GM12878 (cell line): ENCODE results near the gene MGAT4B. TPM values are rescaled to one million over a fixed set of nuclear protein-coding genes. Genes with fewer than 3 reads are reported as not detected.

Experiments used
- ATAC-seq: fragments of 200-7000 bp; cut with Tn5 transposase; 3 replicates; pipeline ENCODE4 v1.9.1; 2020; ENCODE audit warnings: mild to moderate bottlenecking, moderate library complexity
- BruUV-seq: library from RNA; stranded (reverse); fragments of 400-500 nt; replicated peaks from 2 replicates; lab custom pipeline; 2021; lab: Mats Ljungman, UMichigan
- CTCF ChIA-PET: fragments of 300-600 bp; sonication (Branson Sonifier 250); formaldehyde crosslinking; extraction: SDS; loops from one replicate; lab custom pipeline; 2021; ENCODE audit warnings: inconsistent platforms; lab: Yijun Ruan, JAX
- POLR2A ChIA-PET: fragments of 350-600 bp; formaldehyde crosslinking; extraction: SDS; loops from one replicate; lab custom pipeline; 2021; ENCODE audit warnings: inconsistent platforms; lab: Charles Lee
- RAD21 ChIA-PET: fragments of 300-600 bp; sonication (Branson Sonifier 250); formaldehyde crosslinking; loops from one replicate; lab custom pipeline; 2023; ENCODE audit warnings: antibody characterized with exemption; ENCODE audit not compliant: unreplicated experiment; lab: Charles Lee
- SMC1A ChIA-PET: fragments of 300-600 bp; sonication (Branson Sonifier 250); formaldehyde crosslinking; loops from one replicate; lab custom pipeline; 2023; ENCODE audit not compliant: unreplicated experiment, uncharacterized antibody; lab: Charles Lee
- DNase-seq: peaks from one replicate; pipeline ENCODE4 v3.0.0-alpha.2; 2011; ENCODE audit warnings: low read depth, low spot score
- FAIRE-seq: peaks from 3 replicates; lab custom pipeline; 2011; peaks lifted over from hg19 to GRCh38; lab: Jason Lieb, UNC
- H2AFZ ChIP-seq: 2 replicates; pipeline ENCODE4 v1.6.0; 2011; ENCODE audit warnings: low read depth, low read length, control low read depth; ENCODE audit not compliant: control insufficient read depth
- H3K27ac ChIP-seq: 2 replicates; pipeline ENCODE4 v1.5.1; 2011; ENCODE audit warnings: control low read depth; ENCODE audit not compliant: control insufficient read depth, insufficient read depth
- H3K27me3 ChIP-seq, 2 experiments: replicated peaks in 1 of 2; 2 replicates each; pipeline versions ENCODE4 v1.6.0 to v1.6.1; 2011; ENCODE audit warnings: low read length in 1 of 2; ENCODE audit not compliant: control insufficient read depth in 2 of 2, insufficient read depth in 2 of 2
- H3K36me3 ChIP-seq, 2 experiments: 2 replicates each; pipeline ENCODE4 v1.5.1; 2011; ENCODE audit warnings: low read length in 1 of 2; ENCODE audit not compliant: control insufficient read depth in 2 of 2, insufficient read depth in 2 of 2
- H3K4me1 ChIP-seq: 2 replicates; pipeline ENCODE4 v1.6.1; 2011; ENCODE audit warnings: mild to moderate bottlenecking, low read length, moderate library complexity, mixed read lengths; ENCODE audit not compliant: control insufficient read depth, insufficient read depth
- H3K4me2 ChIP-seq: 2 replicates; pipeline ENCODE4 v1.6.0; 2011; ENCODE audit warnings: control low read depth; ENCODE audit not compliant: control insufficient read depth, insufficient read depth
- H3K4me3 ChIP-seq: fragments of 200-600 bp; sonication (generic); 2 replicates; pipeline ENCODE4 v1.5.1; 2016
- H3K79me2 ChIP-seq: 2 replicates; pipeline ENCODE4 v1.6.0; 2011; ENCODE audit warnings: low read length; ENCODE audit not compliant: control insufficient read depth, insufficient read depth
- H3K9ac ChIP-seq: 2 replicates; pipeline ENCODE4 v1.8.0; 2011; ENCODE audit warnings: low read length, control low read depth, mixed read lengths; ENCODE audit not compliant: control insufficient read depth, insufficient read depth
- H3K9me3 ChIP-seq: replicated peaks from 3 replicates; pipeline ENCODE4 v1.5.1; 2011; ENCODE audit warnings: mild to moderate bottlenecking, low read length; ENCODE audit not compliant: control insufficient read depth, insufficient read depth
- H4K20me1 ChIP-seq: 2 replicates; pipeline ENCODE4 v1.6.0; 2011; ENCODE audit not compliant: control insufficient read depth, insufficient read depth
- ATF7 ChIP-seq: fragments of 450-650 bp; IDR thresholded peaks from 2 replicates; pipeline ENCODE4 v1.6.1; 2016; ENCODE audit warnings: low read depth, mild to moderate bottlenecking
- BCL3 ChIP-seq: IDR thresholded peaks from 2 replicates; pipeline ENCODE4 v1.6.1; 2011; ENCODE audit warnings: borderline replicate concordance, low read depth, mild to moderate bottlenecking, moderate library complexity, low read length; ENCODE audit not compliant: insufficient read depth, poor library complexity, severe bottlenecking
- BHLHE40 ChIP-seq, 2 experiments: fragments of 450-650 bp in 1 of 2; IDR thresholded peaks; 2 replicates each; pipeline ENCODE4 v1.6.1; 2011 to 2017; ENCODE audit warnings: low read depth in 2 of 2, borderline replicate concordance in 1 of 2, improper control_type of control experiment in 1 of 2, low read length in 1 of 2, mild to moderate bottlenecking in 1 of 2
- CREB1 ChIP-seq: IDR thresholded peaks from 2 replicates; pipeline ENCODE4 v1.6.1; 2012; ENCODE audit warnings: low read depth, mild to moderate bottlenecking, inconsistent platforms
- CTCF ChIP-seq, 3 experiments: IDR thresholded peaks in 2 of 3; conservative IDR thresholded peaks in 1 of 3; 2 replicates each; pipeline ENCODE4 v1.5.1; 2011; ENCODE audit warnings: low read depth in 3 of 3, low read length in 3 of 3, mild to moderate bottlenecking in 3 of 3, control low read depth in 2 of 3, moderate library complexity in 2 of 3, inconsistent platforms in 1 of 3, mixed read lengths in 1 of 3; ENCODE audit not compliant: control insufficient read depth in 2 of 3, insufficient read depth in 1 of 3; ENCODE audit errors: extremely low read depth in 1 of 3
- HDAC6 ChIP-seq: fragments of 200-600 bp; sonication (generic); IDR thresholded peaks from one replicate; pipeline ENCODE4 v1.8.0; 2017; ENCODE audit warnings: antibody characterized with exemption; ENCODE audit not compliant: unreplicated experiment
- MEF2A ChIP-seq: IDR thresholded peaks from 2 replicates; pipeline ENCODE4 v1.6.1; 2011; ENCODE audit warnings: low read depth, mild to moderate bottlenecking, low read length, moderate library complexity; ENCODE audit not compliant: insufficient read depth
- POLR2A ChIP-seq: IDR thresholded peaks from 2 replicates; pipeline ENCODE4 v1.6.1; 2011; ENCODE audit warnings: low read depth, mild to moderate bottlenecking, low read length
- RAD21 ChIP-seq: IDR thresholded peaks from 2 replicates; pipeline ENCODE4 v1.6.1; 2011; ENCODE audit warnings: mild to moderate bottlenecking, low read depth, low read length, moderate library complexity; ENCODE audit not compliant: insufficient read depth
- RAD51 ChIP-seq: fragments of 450-650 bp; IDR thresholded peaks from 2 replicates; pipeline ENCODE4 v1.6.1; 2016; ENCODE audit warnings: moderate library complexity, mild to moderate bottlenecking, inconsistent platforms
- TCF12 ChIP-seq: IDR thresholded peaks from 2 replicates; pipeline ENCODE4 v1.6.1; 2011; ENCODE audit warnings: low read depth, mild to moderate bottlenecking, low read length
- TCF3 ChIP-seq: IDR thresholded peaks from 2 replicates; pipeline ENCODE4 v1.6.1; 2012; ENCODE audit warnings: low read depth, mild to moderate bottlenecking, low read length, borderline replicate concordance; ENCODE audit not compliant: insufficient read depth
- YY1 ChIP-seq: IDR thresholded peaks from 2 replicates; pipeline ENCODE4 v1.6.1; 2011; ENCODE audit warnings: low read depth, mild to moderate bottlenecking, low read length
- ZNF24 ChIP-seq: fragments of 450-650 bp; IDR thresholded peaks from 2 replicates; pipeline ENCODE4 v1.6.1; 2017; ENCODE audit warnings: antibody characterized with exemption, mild to moderate bottlenecking
- WGBS: methylation state at CpG from one replicate; pipeline ENCODE4 v1.1.6; 2016; ENCODE audit warnings: low lambda C conversion rate; ENCODE audit not compliant: insufficient replicate concordance, insufficient coverage; ENCODE audit errors: missing lambda C conversion rate; 5-methylcytosine and 5-hydroxymethylcytosine counted together
- in situ Hi-C: fragments of 300-500 bp; cut with MboI; formaldehyde crosslinking; loops from 9 replicates; pipeline ENCODE4 v1.14.3; 2018; ENCODE audit warnings: mixed read lengths
- intact Hi-C: fragments of 100-400 bp; cut with micrococcal nuclease; formaldehyde crosslinking; loops from one replicate; pipeline ENCODE4 v1.14.2; 2022; ENCODE audit not compliant: unreplicated experiment
- polyA plus RNA-seq, 11 experiments: library from polyadenylated mRNA; depleted of rRNA in 4 of 11; unstranded in 6 of 11; stranded (reverse) in 5 of 11; fragments of >200 nt; fragmentation: Nextera tagmentation in 4 of 11; fragmentation: Illumina TruSeq in 1 of 11; extraction: Ambion mirVana in 4 of 11; extraction: Trizol in 1 of 11; gene quantifications; 1 replicate in 1 of 11; 2 replicates in 10 of 11; pipeline versions ENCODE4 v1.2.1 to v1.2.3, GENCODE V29; 2011 to 2016; ENCODE audit warnings: inconsistent platforms in 2 of 11, missing spikeins in 2 of 11, low read depth in 1 of 11
- total RNA-seq, 4 experiments: library from RNA; depleted of rRNA in 3 of 4; stranded (reverse); fragments of >200 nt in 3 of 4; fragmentation: Illumina TruSeq in 1 of 4; extraction: Trizol in 1 of 4; gene quantifications; 2 replicates each; pipeline versions ENCODE4 v1.2.1 to v1.2.3, GENCODE V29; 2013 to 2021
- TF ChIP-seq, protein P1 (sequence below): IDR thresholded peaks from 2 replicates; pipeline ENCODE4 v1.6.1; 2011; ENCODE audit warnings: low read depth, low read length, improper control_type of control experiment, borderline replicate concordance

The MGAT4B gene
- total and polyA plus RNA-seq, 10 of the 15 experiments (the other 5 are each of a cell fraction or from before 2014, with no cell fraction given), result 0.60 to 82.5 (median 34.4) TPM; not detected in 1

DNA sequence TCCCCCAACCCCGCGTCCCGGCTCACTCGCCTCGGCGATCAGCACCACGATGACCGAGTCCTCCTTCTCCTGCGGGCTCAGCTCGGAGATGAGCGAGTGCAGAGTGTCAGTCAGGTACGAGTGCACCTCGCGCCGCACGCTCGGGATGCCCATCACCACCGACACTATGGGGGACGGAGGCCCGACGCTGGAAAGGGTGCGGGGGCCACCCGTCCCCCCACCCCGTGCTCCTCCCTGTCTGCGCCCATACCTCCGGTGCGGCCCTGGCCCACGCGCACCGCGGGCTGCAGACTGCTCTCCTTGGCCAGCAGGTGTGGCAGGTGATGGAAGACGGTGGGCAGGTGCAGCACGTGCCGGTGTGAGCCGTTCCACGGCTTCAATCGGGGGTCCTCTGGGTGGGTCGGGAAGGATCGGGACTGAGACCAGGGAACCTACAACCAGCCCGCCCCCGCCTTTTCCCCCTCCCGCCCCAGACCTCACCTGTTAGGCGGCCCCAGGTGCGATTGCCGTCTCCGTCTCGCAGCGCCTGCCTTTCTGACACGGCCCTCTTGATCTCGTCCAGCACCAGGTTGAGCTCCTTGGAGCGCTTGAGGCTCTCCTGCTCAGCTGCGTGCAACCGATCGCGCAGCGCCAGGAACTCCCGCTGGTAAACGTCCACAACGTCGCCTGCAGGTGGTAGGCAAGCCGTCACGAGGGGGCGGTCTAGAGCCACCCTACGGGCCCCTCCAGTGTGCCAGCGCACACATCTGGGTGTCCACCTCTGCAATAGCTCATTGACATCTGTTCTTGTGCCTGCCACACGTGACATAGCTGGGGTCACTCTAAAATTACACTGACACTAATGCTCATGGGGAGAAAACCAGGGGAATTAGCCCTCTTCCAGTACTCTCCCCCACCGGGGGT, 5.1 kb downstream of the MGAT4B start:
- no TSS peak for BruUV-seq
- TF ChIP-seq ZNF24 (peak; percentile 31; the same call in 1 of the 2 replicates), RAD21 (peak; percentile 75), BHLHE40 (IDR thresholded peaks at IDR 0.05; ENCODE audit: borderline replicate concordance in 1 of 2, low read depth in 2 of 2, low read length in 1 of 2) (peak; percentile 69 to 82; a peak in 3 of 4 replicates), CREB1 (0 out of 2 replicates have a peak, but pooled peaks have one; percentile 19), RAD51 (peak; percentile 72), POLR2A (peak; percentile 32; the same call in 1 of the 2 replicates), CTCF (IDR thresholded peaks at IDR 0.05 in 2 of 3, conservative IDR thresholded peaks at IDR 0.05 in 1 of 3; ENCODE audit: control insufficient read depth in 2 of 3, extremely low read depth in 1 of 3, insufficient read depth in 1 of 3, low read depth in 3 of 3, low read length in 3 of 3) (peak; percentile 82 to 91 (median 87); a peak in 5 of 6 replicates), ATF7 (no peak), YY1 (peak; percentile 63; the same call in 1 of the 2 replicates), MEF2A (0 out of 2 replicates have a peak, but pooled peaks have one; percentile 17), TCF3 (0 out of 2 replicates have a peak, but pooled peaks have one; percentile 48), HDAC6 (no peak), BCL3 (peak; percentile 52), TCF12 (peak; percentile 80)
- TF ChIP-seq, protein P1, sequence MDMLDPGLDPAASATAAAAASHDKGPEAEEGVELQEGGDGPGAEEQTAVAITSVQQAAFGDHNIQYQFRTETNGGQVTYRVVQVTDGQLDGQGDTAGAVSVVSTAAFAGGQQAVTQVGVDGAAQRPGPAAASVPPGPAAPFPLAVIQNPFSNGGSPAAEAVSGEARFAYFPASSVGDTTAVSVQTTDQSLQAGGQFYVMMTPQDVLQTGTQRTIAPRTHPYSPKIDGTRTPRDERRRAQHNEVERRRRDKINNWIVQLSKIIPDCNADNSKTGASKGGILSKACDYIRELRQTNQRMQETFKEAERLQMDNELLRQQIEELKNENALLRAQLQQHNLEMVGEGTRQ, result peak; percentile 2; the same call in 1 of the 2 replicates

More for the DNA sequence above, 5.1 kb downstream of the MGAT4B start:
- H3K9me3 ChIP-seq, result no peaks in the 10 kb centered on the region
- intact Hi-C loops (loop anchor here (1.0 to 2.0 kb wide), 2 partner anchors 174 to 289 kb away; no protein-coding TSS in a partner anchor), in situ Hi-C loops (loop anchor here (5.0 to 25.0 kb wide), 2 partner anchors 111 to 1011 kb away; partner anchors contain the start of gene MGAT1)
- POLR2A ChIA-PET, result interaction anchor here (0.6 to 1.0 kb wide), 3 partner anchors 19 to 89 kb away, joined by 3 to 6 read pairs (median 4); partner anchors contain the start of gene SQSTM1
- DNase-seq (no peak), FAIRE-seq (no peak), ATAC-seq (peak; percentile 65)
- no peak overlapping the region for H2AFZ ChIP-seq
- H3K27ac ChIP-seq, result no peak overlapping the region
- peaks cover 0 to 13% of the 10 kb centered on the region in 2 experiments; a peak in 2 of 4 replicates for H3K36me3 ChIP-seq
- H3K27me3 ChIP-seq, result no peaks in the 10 kb centered on the region
- peak overlapping the region; percentile 7; the same call in 1 of the 2 replicates for H3K4me2 ChIP-seq
- peaks cover 26% of the 10 kb centered on the region for H3K79me2 ChIP-seq
- peaks cover 16% of the 10 kb centered on the region for H3K4me1 ChIP-seq
- no peaks in the 10 kb centered on the region for H4K20me1 ChIP-seq
- RAD21 ChIA-PET, result interaction anchor here (0.7 to 1.7 kb wide), 9 partner anchors 10 to 169 kb away, joined by 3 to 6 read pairs (median 3); no protein-coding TSS in a partner anchor
- H3K4me3 ChIP-seq, result no peak overlapping the region
- CTCF ChIA-PET, result interaction anchor here (0.5 to 3.2 kb wide), 29 partner anchors 10 to 375 kb away, joined by 3 to 19 read pairs (median 4); partner anchors contain the start of genes MRNIP and SQSTM1
- SMC1A ChIA-PET, result interaction anchor here (0.6 to 1.6 kb wide), 7 partner anchors 18 to 174 kb away, joined by 3 to 9 read pairs (median 5); partner anchors contain the start of genes MRNIP and SQSTM1
- no peak overlapping the region for H3K9ac ChIP-seq
- 61% methylated on average over 50 of the region's 67 CpGs for WGBS
